Heart right ventricle (tissue), 16 donors: ENCODE data around the gene TEX22. TPM values are rescaled to one million over a fixed set of nuclear protein-coding genes. Genes with fewer than 3 reads are reported as not detected.

ENCODE experiments used
- ATAC-seq, 8 donors: fragments of 200-7000 bp; cut with Tn5 transposase; one replicate each; pipeline ENCODE4 v1.9.1; 2020; ENCODE audit warnings: mild to moderate bottlenecking in 8 of 8, moderate library complexity in 8 of 8, moderate number of reproducible peaks in 1 of 8
- DNase-seq, 2 donors: peaks; one replicate each; pipeline ENCODE4 v3.0.0-alpha.2; 2020
- H3K27ac ChIP-seq, 10 donors: fragments of 200-600 bp; sonication (generic) in 2 of 10; one replicate each; pipeline versions ENCODE4 v1.5.0 to v1.8.0; 2020 to 2022; ENCODE audit warnings: mild to moderate bottlenecking in 3 of 10
- H3K27me3 ChIP-seq, 7 donors: fragments of 200-600 bp; one replicate each; pipeline ENCODE4 v1.8.0; 2021 to 2022; ENCODE audit warnings: mild to moderate bottlenecking in 2 of 7
- H3K36me3 ChIP-seq, 9 donors: fragments of 200-600 bp; sonication (generic) in 1 of 9; one replicate each; pipeline versions ENCODE4 v1.5.0 to v1.8.0; 2020 to 2022; ENCODE audit warnings: mild to moderate bottlenecking in 2 of 9
- H3K4me1 ChIP-seq, 9 donors: fragments of 200-600 bp; sonication (generic) in 1 of 9; one replicate each; pipeline versions ENCODE4 v1.5.0 to v1.8.0; 2020 to 2022; ENCODE audit warnings: mild to moderate bottlenecking in 4 of 9
- H3K4me3 ChIP-seq, 10 donors: fragments of 200-600 bp; sonication (generic) in 2 of 10; one replicate each; pipeline versions ENCODE4 v1.5.0 to v1.8.0; 2020 to 2022; ENCODE audit warnings: mild to moderate bottlenecking in 7 of 10, moderate library complexity in 2 of 10
- H3K9me3 ChIP-seq, 11 donors: fragments of 200-600 bp in 10 of 11; sonication (generic) in 2 of 11; one replicate each; pipeline versions ENCODE4 v1.5.0 to v1.8.0; 2013 to 2022; ENCODE audit warnings: mild to moderate bottlenecking in 2 of 11, control low read depth in 1 of 11, moderate library complexity in 1 of 11
- CTCF ChIP-seq, 9 donors: fragments of 200-600 bp; sonication (generic) in 2 of 9; IDR thresholded peaks; one replicate each; pipeline versions ENCODE4 v1.5.0 to v1.8.0; 2021 to 2022; ENCODE audit warnings: antibody characterized with exemption in 9 of 9, mild to moderate bottlenecking in 5 of 9, moderate library complexity in 1 of 9
- WGBS, 2 donors: extraction: QIAGEN DNeasy Blood & Tissue Kit; methylation state at CpG; one replicate each; pipeline ENCODE4 v1.1.7; 2013; ENCODE audit warnings: inconsistent platforms in 1 of 2; 5-methylcytosine and 5-hydroxymethylcytosine counted together
- intact Hi-C, 10 donors: fragments of 100-400 bp; cut with DNase I; formaldehyde crosslinking; loops; one replicate each; pipeline versions ENCODE4 v1.11.1 to v1.14.2; 2022
- long read RNA-seq, 3 donors: library from polyadenylated mRNA; unstranded; transcript quantifications; one replicate each; pipeline ENCODE4 v2.0.0, GENCODE V29; 2020 to 2021
- polyA plus RNA-seq, 2 donors: library from polyadenylated mRNA; stranded (reverse); fragments of 200-250 nt; gene quantifications; one replicate each; pipeline ENCODE4 v1.2.3, GENCODE V29; 2013
- total RNA-seq, 10 donors: library from RNA; stranded (reverse); fragmentation: NEBNext Ultra II Directional in 3 of 10; extraction: Animal tissue kit (Norgen Biotek cat#: 25700) in 3 of 10; gene quantifications; one replicate each; pipeline versions ENCODE4 v1.2.1 to v1.2.4, GENCODE V29; 2021 to 2023
- donor health status: Arrhythmogenic right ventricular cardiomyopathy.
- donor health status: ischemic (EF 13 %, LVEDD 7.1; RV severe dilation, severe dysfunction).
- donor health status: healthy with polysubstance abuse.
- donor health status: DM: no; HTN: yes; CAD: no.
- donor health status: DM: no; HTN: no; CAD: no.
- donor health status: ischemic (EF 25% LVEDD 6.9; RV normal size, moderate dysfunction).
- donor health status: ischemic (EF 25% LVEDD 5.7; RV mildly dilated, moderate dysfunction).
- donor health status: healthy.
- donor health status: DM: yes; HTN: yes; CAD: no.
- donor health status: Ischemic cardiomyopathy.
- donor health status: ischemic (EF 35%, LVEDD 5.7; RV mildly dilated, moderate dysfunction).
- donor health status: nonischemic (EF 11% LVEDD 7.7; RV severe dilation, severe dysfunction).
- donor health status: DM: yes; HTN: yes; CAD: no.
- donor health status: PGD.
- donor health status: ischemic (EF 29% LVEDD 5.4; RV normal size, mild dysfunction).
- donor health status: nonischemic (EF 23%, LVEDD 6.1; RV moderate dilation, normal function).

Gene TEX22, protein sequence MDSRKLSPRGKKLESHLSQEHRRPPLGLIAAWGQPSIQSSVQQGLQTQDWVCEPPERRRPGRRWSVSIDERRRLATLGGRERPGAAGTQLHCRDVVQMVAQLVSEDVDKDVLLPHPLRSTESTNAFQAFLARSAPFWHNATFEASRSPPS
- 1 to 10 TPM in 4 of 10 donors, under 1 TPM in 4, not detected in 2; 0.42 to 2.0 (median 1.00) TPM for total RNA-seq
- under 1 TPM; 0.07 to 0.22 TPM for polyA plus RNA-seq
- long read RNA-seq, donor 1, partial matches to known transcripts: 0 of 3 reads
- long read RNA-seq, donor 1, other reads (novel, unspliced or antisense): 3 of 3 reads
- long read RNA-seq, donor 2, partial matches to known transcripts: 0 of 2 reads
- long read RNA-seq, donor 2, other reads (novel, unspliced or antisense): 2 of 2 reads
- long read RNA-seq, donor 3, partial matches to known transcripts: 0 of 3 reads
- long read RNA-seq, donor 3, other reads (novel, unspliced or antisense): 3 of 3 reads

GRCh38 chr14:105398044-105398725 lies at the start of gene TEX22:
TSS of gene TEX22 (plus strand) at chr14:105398538. CDS start at chr14:105399341, 803 bp downstream.
- TF ChIP-seq CTCF (IDR thresholded peaks at IDR 0.05): peak in 7 of 9 donors; percentile 22 to 59 (median 33)
- Histone ChIP-seq H3K9me3 (peaks cover 0 to 11% (median 0%) of the 10 kb centered on the region in 11 donors), H3K4me3 (peak within 1 kb of the TSS; percentile 58 to 94 (median 84)), H3K36me3 (peaks cover 0 to 30% (median 5%) of the 10 kb centered on the region in 9 donors), H3K27ac (peak within 1 kb of the TSS; percentile 85 to 98 (median 96)), H3K4me1 (peaks cover 11 to 51% (median 24%) of the 10 kb centered on the region in 9 donors), H3K27me3 (no peaks in the 10 kb centered on the region)
- 1% methylated on average over 49 to 77 of the region's 77 CpGs for WGBS, 2 donors
- peak; percentile 90 to 95 (median 92) for ATAC-seq
- intact Hi-C loops: loop anchor here in 2 of 10 donors (5.0 to 10.0 kb wide), 2 partner anchors 84 to 87 kb away; partner anchors contain the start of gene CRIP1 (in 1 of the 2)
- peak; percentile 94 to 96 for DNase-seq

DNA sequence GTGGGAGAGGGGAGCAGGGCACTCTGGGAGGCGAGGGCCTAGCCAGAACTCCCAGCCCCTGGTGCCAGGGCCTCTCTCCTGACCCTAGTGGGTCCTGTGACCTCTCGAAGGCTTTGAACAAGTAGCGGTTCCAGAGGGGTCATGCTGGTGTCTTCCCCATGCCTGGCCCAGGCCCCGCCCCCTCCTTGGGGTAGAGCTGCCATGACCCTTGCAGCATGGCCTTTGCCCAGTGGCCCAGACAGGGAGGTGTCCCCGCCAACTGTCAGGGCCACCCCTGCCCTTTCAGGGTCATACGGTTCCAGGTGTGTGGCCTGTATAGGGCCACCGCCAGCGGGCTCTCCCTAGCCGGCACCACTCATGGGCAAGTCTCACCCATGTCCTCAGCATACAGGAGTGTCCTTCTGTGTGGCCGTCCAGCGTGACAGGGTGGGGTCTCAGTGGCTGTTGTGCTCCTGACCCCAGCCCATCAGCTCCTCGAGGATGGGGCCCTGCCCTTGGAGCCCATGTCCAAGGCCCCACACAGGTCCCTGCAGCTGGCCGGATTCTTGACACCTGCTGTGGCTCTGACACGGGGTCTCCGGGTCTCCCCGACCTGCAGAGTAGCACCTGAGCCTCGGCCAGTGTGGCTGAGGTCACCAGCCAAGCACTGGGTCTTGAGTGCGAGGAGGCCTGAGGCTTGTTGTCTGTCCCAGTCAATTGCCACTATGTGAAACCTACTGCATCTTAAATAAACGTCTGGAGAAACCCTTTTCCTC lies 49.2 kb upstream of the TEX22 start:
- peaks cover 0 to 23% (median 10%) of the 10 kb centered on the region in 9 donors for H3K4me1 ChIP-seq
- intact Hi-C loops: loop anchor here in 1 of 10 donors (5.0 kb wide), 1 partner anchor 147 kb away; no protein-coding TSS in a partner anchor
- no peak overlapping the region for H3K4me3 ChIP-seq
- H3K27me3 ChIP-seq: no peaks in the 10 kb centered on the region
- peaks cover 0 to 14% (median 0%) of the 10 kb centered on the region in 11 donors for H3K9me3 ChIP-seq
- TF ChIP-seq CTCF (IDR thresholded peaks at IDR 0.05): no peak
- 92% methylated on average over 19 of the region's 19 CpGs for WGBS, 2 donors
- ATAC-seq (peak in 1 of 8 donors; percentile 6), DNase-seq (no peak)
- peaks cover 0 to 33% (median 0%) of the 10 kb centered on the region in 9 donors for H3K36me3 ChIP-seq
- H3K27ac ChIP-seq: no peak overlapping the region

DNA sequence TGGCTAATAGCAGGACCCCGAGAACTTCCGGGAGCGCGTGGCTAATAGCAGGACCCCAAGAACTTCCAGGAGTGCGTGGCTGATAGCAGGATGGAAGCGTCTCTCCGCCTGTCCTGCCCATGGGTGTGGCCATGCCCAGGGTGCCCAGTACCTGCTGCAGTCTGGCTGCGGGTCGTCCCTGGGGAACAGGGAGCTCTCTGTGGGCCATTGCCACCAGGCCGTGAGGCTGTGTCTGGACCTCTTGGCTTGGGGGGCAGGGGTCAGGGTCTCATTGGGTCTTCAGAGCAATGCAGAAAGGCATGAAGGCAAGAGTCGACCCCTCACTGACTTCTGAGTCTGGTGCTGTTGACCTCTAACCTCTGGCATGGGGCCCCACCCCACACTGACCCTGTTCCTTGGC lies 48.3 kb upstream of the TEX22 start:
- intact Hi-C loops: loop anchor here in 9 of 10 donors (2.0 to 10.0 kb wide), 10 partner anchors 33 to 375 kb away; partner anchors contain the start of gene AHNAK2 (in 1 of the 9)
- no peak for DNase-seq
- TF ChIP-seq CTCF (IDR thresholded peaks at IDR 0.05): no peak
- H3K4me1 ChIP-seq: peaks cover 0 to 23% (median 10%) of the 10 kb centered on the region in 9 donors
- peaks cover 0 to 39% (median 5%) of the 10 kb centered on the region in 9 donors for H3K36me3 ChIP-seq
- no peak for ATAC-seq
- no peaks in the 10 kb centered on the region for H3K27me3 ChIP-seq
- H3K9me3 ChIP-seq: peaks cover 0 to 5% (median 0%) of the 10 kb centered on the region in 11 donors
- H3K27ac ChIP-seq: no peak overlapping the region
- H3K4me3 ChIP-seq: no peak overlapping the region
- WGBS, 2 donors: 89 to 91% methylated on average over 11 of the region's 11 CpGs
